Measurements from ENCODE around the gene HECW1. TPM values are rescaled to one million over a fixed set of nuclear protein-coding genes. Genes with fewer than 3 reads are reported as not detected.

HECW1 gene
- total and polyA plus RNA-seq, 2 of the 8 experiments (the other 6 are each of a cell fraction or from before 2014, with no cell fraction given), result 2.9 to 12.7 TPM

DNA sequence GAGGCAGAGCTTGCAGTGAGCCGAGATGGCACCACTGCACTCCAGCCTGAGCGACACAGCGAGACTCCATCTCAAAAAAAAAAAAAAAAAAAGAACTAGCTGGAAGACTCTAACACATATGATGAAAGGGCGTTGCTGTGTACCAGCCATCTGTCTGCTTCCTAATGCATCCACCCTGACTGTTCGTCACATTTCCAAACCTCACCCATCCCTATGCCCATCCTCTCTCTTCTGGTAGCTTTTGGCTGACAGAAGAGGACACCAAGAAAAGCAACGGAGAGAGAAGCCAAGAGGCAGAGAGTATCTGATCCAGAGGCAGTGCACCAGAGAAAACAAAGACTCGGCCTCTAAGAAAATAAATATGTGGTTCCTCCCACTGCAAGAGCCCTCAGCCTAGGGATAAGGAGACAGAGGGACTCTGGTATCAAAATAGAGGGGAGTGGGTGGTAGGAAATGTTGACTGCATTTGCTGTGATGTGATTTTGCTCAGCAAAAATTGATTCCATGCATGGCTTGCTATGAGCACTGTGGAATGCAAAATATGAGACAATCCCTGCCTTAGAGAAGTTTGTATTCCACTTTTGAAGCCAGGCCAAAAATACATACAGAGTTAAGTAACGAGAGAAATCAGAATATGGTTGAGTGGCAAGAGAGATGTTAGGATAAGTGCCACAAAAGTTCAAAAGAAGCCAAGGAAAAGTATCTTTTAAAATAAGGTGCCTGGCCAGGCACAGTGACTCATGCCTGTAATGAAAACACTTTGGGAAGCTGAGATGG is 369.6 kb downstream of the HECW1 start:
- Histone ChIP-seq H3K27me3 (replicated peaks in 1 of 4; ENCODE audit: control insufficient read depth in 3 of 4, extremely low read depth in 1 of 4, insufficient read depth in 3 of 4, low read length in 3 of 4) (no peaks in the 10 kb centered on the region), H3K4me2 (ENCODE audit: insufficient read depth in 1 of 2, low read depth in 2 of 2, low read length in 2 of 2) (no peak overlapping the region)
- FAIRE-seq, result no peak

More for the DNA sequence above, 369.6 kb downstream of the HECW1 start:
- H3K56ac ChIP-seq (replicated peaks; ENCODE audit: insufficient read length, low read depth, low read length), result no peak overlapping the region
- no peak overlapping the region for H2BK120ac ChIP-seq (replicated peaks; ENCODE audit: low read depth, low read length)
- no peak overlapping the region for H2BK15ac ChIP-seq (ENCODE audit: low read length)
- H4K20me1 ChIP-seq (replicated peaks in 1 of 2; ENCODE audit: control insufficient read depth in 1 of 2, insufficient read depth in 2 of 2, low read length in 2 of 2), result no peaks in the 10 kb centered on the region
- H3K79me1 ChIP-seq (ENCODE audit: low read depth, low read length), result no peaks in the 10 kb centered on the region
- TF ChIP-seq RXRA (IDR thresholded peaks at IDR 0.05; ENCODE audit: insufficient read depth, low read depth, low read length), result no peak
- no peak for TF ChIP-seq SP4 (IDR thresholded peaks at IDR 0.05; ENCODE audit: low read length)
- TF ChIP-seq CTCF (IDR thresholded peaks at IDR 0.05; ENCODE audit: control extremely low read depth in 1 of 3, insufficient read depth in 1 of 3, low read depth in 1 of 3, low read length in 3 of 3), result no peak
- TF ChIP-seq ASH2L (IDR thresholded peaks at IDR 0.05; ENCODE audit: low read length), result no peak
- WGBS, 2 experiments (ENCODE audit: extremely low coverage in 1 of 2, insufficient coverage in 1 of 2, insufficient read length in 1 of 2, insufficient replicate concordance in 2 of 2, low coverage in 1 of 2, low lambda C conversion rate in 2 of 2, missing lambda C conversion rate in 1 of 2), result 85% methylated on average over 5 of the region's 8 CpGs; no CpG with 5 or more reads in 1 of the 2 experiments
- 0 out of 8 replicates have a peak, but pooled peaks cover 0 to 7% (median 0%) of the 10 kb centered on the region in 4 experiments for H3K36me3 ChIP-seq (ENCODE audit: control insufficient read depth in 2 of 4, insufficient read depth in 4 of 4, low read length in 3 of 4)
- H3K4me1 ChIP-seq (replicated peaks in 1 of 4; ENCODE audit: control insufficient read depth in 3 of 4, insufficient read depth in 4 of 4, low read length in 3 of 4), result no peaks in the 10 kb centered on the region
- no peak overlapping the region for H2BK20ac ChIP-seq (ENCODE audit: low read length)
- peaks cover 12% of the 10 kb centered on the region in 2 experiments; a peak in 3 of 4 replicates for H3K9me3 ChIP-seq (ENCODE audit: insufficient read depth in 2 of 2, low read depth in 1 of 2, low read length in 1 of 2)
- H3K9ac ChIP-seq (replicated peaks in 1 of 4; ENCODE audit: extremely low read depth in 1 of 4, low read depth in 3 of 4, low read length in 3 of 4), result no peak overlapping the region
- H3K18ac ChIP-seq (ENCODE audit: extremely low read depth, low read length), result no peak overlapping the region
- no peak overlapping the region for H3K4ac ChIP-seq (replicated peaks; ENCODE audit: insufficient read length, low read depth, low read length)
- no peak overlapping the region for H4K91ac ChIP-seq (replicated peaks; ENCODE audit: insufficient read length, low read length)
- H3K4me3 ChIP-seq (ENCODE audit: extremely low read depth in 1 of 4, insufficient read depth in 2 of 4, low read depth in 3 of 4, low read length in 4 of 4), result no peak overlapping the region
- H4K5ac ChIP-seq (ENCODE audit: insufficient read length, low read depth, low read length), result no peak overlapping the region
- H3K23ac ChIP-seq (ENCODE audit: insufficient read length), result no peak overlapping the region
- no peak overlapping the region for H2AFZ ChIP-seq (ENCODE audit: low read length)
- no peak overlapping the region for H2BK5ac ChIP-seq (ENCODE audit: low read depth, low read length)
- H2BK12ac ChIP-seq (ENCODE audit: low read depth, low read length), result no peak overlapping the region
- H3K23me2 ChIP-seq (ENCODE audit: low read depth, low read length), result no peaks in the 10 kb centered on the region
- H3K14ac ChIP-seq (ENCODE audit: insufficient read length), result no peak overlapping the region
- DNase-seq (ENCODE audit: low read depth in 1 of 2, low spot score in 2 of 2), result peak in 1 of 2 experiments; percentile 20
- H3K79me2 ChIP-seq (ENCODE audit: control insufficient read depth in 1 of 2, insufficient read depth in 2 of 2, low read length in 2 of 2), result no peaks in the 10 kb centered on the region
- no peak overlapping the region for H2AK5ac ChIP-seq (ENCODE audit: low read depth, low read length)
- ChIA-PET CTCF (ENCODE audit: partially characterized antibody) (interaction anchor here (0.6 to 1.0 kb wide), 4 partner anchors 19 to 415 kb away, joined by 3 read pairs; no protein-coding TSS in a partner anchor), POLR2A (ENCODE audit: partially characterized antibody) (no interaction called here)
- no peak overlapping the region for H3K27ac ChIP-seq (ENCODE audit: low read depth, low read length)
- H4K8ac ChIP-seq (ENCODE audit: extremely low read depth, insufficient read depth, low read length), result no peak overlapping the region

Data from H1 (cell line).